ENCODE results near the gene TENM3. TPM values are rescaled to one million over a fixed set of nuclear protein-coding genes. Genes with fewer than 3 reads are reported as not detected.

The TENM3 gene
- total and polyA plus RNA-seq, 2 donors (not counting 3 experiments of a cell fraction or from before 2014, with no cell fraction given): 3.2 to 6.2 TPM

GRCh38 chr4:182405087-182405486 lies 161.9 kb downstream of the TENM3 start:
- Histone ChIP-seq H3K27ac (ENCODE audit: insufficient read depth, low read depth, low read length) (no peak overlapping the region), H3K36me3 (ENCODE audit: control insufficient read depth in 2 of 2, extremely low read depth in 1 of 2, insufficient read depth in 2 of 2, low read length in 2 of 2) (no peaks in the 10 kb centered on the region), H3K4me3 (replicated peaks in 1 of 3; ENCODE audit: insufficient read depth in 1 of 3, low read depth in 1 of 3, low read length in 3 of 3) (no peak overlapping the region), H3K9me1 (replicated peaks; ENCODE audit: control insufficient read depth, extremely low read depth, insufficient read depth, low read length) (no peaks in the 10 kb centered on the region), H3K9me3 (replicated peaks; ENCODE audit: control insufficient read depth, insufficient read depth, low read length) (no peaks in the 10 kb centered on the region), H3K79me2 (ENCODE audit: control insufficient read depth, insufficient read depth, low read length) (no peaks in the 10 kb centered on the region), H4K20me1 (replicated peaks; ENCODE audit: control insufficient read depth, extremely low read depth, insufficient read depth, low read length) (no peaks in the 10 kb centered on the region), H3K27me3 (ENCODE audit: control insufficient read depth in 2 of 2, insufficient read depth in 2 of 2, low read length in 2 of 2) (no peaks in the 10 kb centered on the region), H2AFZ (ENCODE audit: low read depth, low read length) (no peak overlapping the region), H3K9ac (replicated peaks; ENCODE audit: extremely low read depth, insufficient read depth, low read length) (no peak overlapping the region), H3K4me1 (ENCODE audit: control insufficient read depth, extremely low read depth, insufficient read depth, low read length) (no peaks in the 10 kb centered on the region), H3K4me2 (ENCODE audit: insufficient read depth, low read length) (no peak overlapping the region)
- ChIA-PET CTCF (no interaction called here), POLR2A (no interaction called here)
- intact Hi-C loops (cut with micrococcal nuclease) (no loop called here), dilution Hi-C loops (cut with MboI; ENCODE audit: extremely low pct_ligation_motif_present, low sequenced_read_pairs) (no loop called here)
- no TSS peak for BruUV-seq (replicated peaks)
- FAIRE-seq (no peak), DNase-seq (ENCODE audit: low read depth, low spot score) (no peak)
- TF ChIP-seq EZH2 (IDR thresholded peaks at IDR 0.05; ENCODE audit: borderline replicate concordance, low read depth, low read length, severe bottlenecking) (no peak), GATA2 (IDR thresholded peaks at IDR 0.05; ENCODE audit: insufficient read depth, insufficient read length, low read depth, low read length) (no peak), JUN (IDR thresholded peaks at IDR 0.05; ENCODE audit: borderline replicate concordance, insufficient read depth, insufficient read length, low read depth) (no peak), POLR2A (IDR thresholded peaks at IDR 0.05; ENCODE audit: low read depth, low read length) (no peak), POLR2AphosphoS5 (IDR thresholded peaks at IDR 0.05; ENCODE audit: insufficient read depth, low read depth, low read length) (no peak), MYC (IDR thresholded peaks at IDR 0.05; ENCODE audit: low read depth, low read length) (no peak), FOS (IDR thresholded peaks at IDR 0.05; ENCODE audit: borderline replicate concordance, insufficient read depth, low read length) (no peak)
- TF ChIP-seq, protein P1, sequence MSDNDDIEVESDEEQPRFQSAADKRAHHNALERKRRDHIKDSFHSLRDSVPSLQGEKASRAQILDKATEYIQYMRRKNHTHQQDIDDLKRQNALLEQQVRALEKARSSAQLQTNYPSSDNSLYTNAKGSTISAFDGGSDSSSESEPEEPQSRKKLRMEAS (IDR thresholded peaks at IDR 0.05; ENCODE audit: insufficient read depth, insufficient read length): no peak
- TF ChIP-seq, protein P2, sequence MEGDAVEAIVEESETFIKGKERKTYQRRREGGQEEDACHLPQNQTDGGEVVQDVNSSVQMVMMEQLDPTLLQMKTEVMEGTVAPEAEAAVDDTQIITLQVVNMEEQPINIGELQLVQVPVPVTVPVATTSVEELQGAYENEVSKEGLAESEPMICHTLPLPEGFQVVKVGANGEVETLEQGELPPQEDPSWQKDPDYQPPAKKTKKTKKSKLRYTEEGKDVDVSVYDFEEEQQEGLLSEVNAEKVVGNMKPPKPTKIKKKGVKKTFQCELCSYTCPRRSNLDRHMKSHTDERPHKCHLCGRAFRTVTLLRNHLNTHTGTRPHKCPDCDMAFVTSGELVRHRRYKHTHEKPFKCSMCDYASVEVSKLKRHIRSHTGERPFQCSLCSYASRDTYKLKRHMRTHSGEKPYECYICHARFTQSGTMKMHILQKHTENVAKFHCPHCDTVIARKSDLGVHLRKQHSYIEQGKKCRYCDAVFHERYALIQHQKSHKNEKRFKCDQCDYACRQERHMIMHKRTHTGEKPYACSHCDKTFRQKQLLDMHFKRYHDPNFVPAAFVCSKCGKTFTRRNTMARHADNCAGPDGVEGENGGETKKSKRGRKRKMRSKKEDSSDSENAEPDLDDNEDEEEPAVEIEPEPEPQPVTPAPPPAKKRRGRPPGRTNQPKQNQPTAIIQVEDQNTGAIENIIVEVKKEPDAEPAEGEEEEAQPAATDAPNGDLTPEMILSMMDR (IDR thresholded peaks at IDR 0.05; ENCODE audit: extremely low read depth in 1 of 2, insufficient read depth in 1 of 2, low read depth in 1 of 2, low read length in 2 of 2): no peak
